IPS-NIHi11 (cell line): ENCODE measurements around the gene TMEM60.
"Not testable (repeated sequence)": the region's sequence is repeated elsewhere in the genome, so short reads cannot be mapped to it uniquely, and the experiment has no call there.

Experiments used
- DNase-seq: peaks from one replicate; pipeline ENCODE4 v3.0.0; 2012; ENCODE audit warnings: mixed read lengths, low spot score

The TMEM60 gene, protein sequence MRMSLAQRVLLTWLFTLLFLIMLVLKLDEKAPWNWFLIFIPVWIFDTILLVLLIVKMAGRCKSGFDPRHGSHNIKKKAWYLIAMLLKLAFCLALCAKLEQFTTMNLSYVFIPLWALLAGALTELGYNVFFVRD

DNA sequence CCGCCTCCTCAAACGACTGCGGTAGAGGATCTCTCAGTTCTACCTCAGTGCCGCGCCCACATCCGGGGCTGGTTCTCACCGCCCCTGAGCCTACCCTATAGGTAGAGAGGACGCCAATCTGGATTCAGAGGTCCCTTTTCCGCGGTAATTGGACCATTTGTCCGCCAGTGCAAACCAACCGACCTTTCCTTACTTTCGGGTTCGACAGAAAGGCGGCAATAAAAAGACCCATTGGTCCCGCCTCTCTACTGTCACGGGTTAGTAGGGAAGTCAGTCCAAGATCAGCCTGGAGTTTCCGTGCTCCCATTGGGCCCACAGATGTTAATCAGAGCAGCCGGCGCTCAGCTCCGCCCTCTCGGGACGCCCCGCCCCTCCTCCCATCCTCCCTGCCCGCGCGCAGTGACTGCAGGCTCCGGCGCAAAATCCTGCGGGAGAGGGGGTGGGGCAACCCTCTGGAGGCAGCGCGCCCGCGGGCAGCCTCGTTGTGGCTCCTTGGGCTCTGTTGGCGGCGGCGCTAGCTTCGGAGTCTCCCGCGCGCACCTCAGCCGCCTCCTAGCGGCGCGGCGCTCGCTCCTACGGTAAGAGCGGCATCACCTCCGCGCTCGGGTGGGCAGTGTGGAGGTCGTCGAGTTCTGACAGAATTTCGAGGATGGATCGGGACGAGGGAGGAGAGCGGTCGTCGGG, at the start of gene TMEM60, which contains the start of gene PHTF2:
Gene TMEM60, minus strand, starts transcription at position 41 of the 684 bp plus-strand sequence. CDS start 4,061 bp downstream, outside the sequence.
Gene PHTF2, plus strand, starts transcription at position 380 of the 684 bp plus-strand sequence.
- DNase-seq, result peak; percentile 96

DNA sequence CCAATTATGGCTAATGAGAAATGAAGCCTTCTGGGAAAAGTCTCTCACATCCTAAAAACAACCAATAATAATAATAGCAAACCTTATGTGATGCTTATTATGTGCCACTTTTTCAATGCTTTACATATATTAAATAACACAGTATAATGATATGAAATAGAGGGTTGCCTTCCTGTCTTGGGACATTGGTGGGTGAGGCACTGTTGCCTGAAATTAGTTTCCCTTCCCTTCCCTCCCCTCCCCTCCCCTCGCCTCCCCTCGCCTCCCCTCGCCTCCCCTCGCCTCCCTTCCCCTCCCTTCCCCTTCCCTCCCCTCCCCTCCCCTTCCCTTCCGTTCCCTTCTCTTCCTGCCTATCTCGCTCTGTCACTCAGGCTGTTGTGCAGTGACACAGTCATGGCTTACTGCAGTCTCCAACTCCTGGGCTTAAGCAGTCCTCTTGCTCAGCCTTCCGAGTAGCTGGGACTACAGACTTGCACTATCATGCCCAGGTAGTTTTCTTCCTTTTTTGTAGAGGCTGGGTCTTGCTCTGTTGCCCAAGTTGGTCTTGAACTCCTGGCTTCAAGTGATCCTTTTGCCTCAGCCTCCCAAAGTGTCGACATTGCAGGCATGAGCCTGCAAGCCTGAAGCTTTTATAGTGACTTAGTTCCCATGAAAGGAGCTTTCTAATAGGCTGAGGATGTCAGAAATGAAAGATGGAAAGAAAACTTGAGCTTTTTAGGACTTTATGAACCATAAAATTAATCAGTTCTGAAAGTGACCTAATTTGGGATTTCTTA, 48.3 kb upstream of the TMEM60 start:
- no peak for DNase-seq

DNA sequence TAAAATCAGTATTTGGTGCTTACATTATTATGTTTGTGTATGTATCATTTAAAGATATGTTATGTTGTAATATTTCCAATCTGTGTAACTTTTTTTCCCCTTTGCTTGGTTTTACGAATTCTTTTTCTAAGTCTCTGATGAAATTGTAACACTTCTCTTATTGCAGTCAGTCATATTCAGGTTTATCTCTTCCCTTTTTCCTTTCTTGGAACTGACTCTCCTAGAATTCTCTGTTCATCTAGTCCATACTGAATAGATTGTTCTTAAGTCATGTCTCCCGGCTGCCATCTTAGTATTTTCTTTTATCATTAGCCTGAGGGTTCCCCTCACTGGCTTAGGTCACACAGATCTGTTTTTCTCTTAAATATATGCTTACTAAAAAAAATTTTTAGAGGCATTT, 45.0 kb upstream of the TMEM60 start:
- no peak for DNase-seq

DNA sequence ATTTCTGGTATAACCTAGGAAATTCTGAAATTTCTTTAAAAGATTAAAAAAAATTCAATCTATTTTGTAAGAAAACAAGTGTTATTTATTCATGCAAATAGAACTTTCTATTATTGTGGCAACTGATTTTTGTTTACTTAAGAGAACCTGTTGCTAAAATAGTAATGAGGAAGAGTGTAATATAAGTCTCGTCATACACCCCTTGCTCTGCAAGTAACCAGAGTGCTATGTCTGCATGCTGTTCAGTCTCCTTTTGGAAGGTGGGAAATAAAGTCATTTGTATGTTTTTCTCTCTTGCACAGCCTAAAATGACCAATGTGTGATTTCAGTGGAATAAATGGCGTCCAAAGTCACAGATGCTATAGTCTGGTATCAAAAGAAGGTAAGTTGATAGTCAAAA, 41.7 kb upstream of the TMEM60 start:
- no peak for DNase-seq

DNA sequence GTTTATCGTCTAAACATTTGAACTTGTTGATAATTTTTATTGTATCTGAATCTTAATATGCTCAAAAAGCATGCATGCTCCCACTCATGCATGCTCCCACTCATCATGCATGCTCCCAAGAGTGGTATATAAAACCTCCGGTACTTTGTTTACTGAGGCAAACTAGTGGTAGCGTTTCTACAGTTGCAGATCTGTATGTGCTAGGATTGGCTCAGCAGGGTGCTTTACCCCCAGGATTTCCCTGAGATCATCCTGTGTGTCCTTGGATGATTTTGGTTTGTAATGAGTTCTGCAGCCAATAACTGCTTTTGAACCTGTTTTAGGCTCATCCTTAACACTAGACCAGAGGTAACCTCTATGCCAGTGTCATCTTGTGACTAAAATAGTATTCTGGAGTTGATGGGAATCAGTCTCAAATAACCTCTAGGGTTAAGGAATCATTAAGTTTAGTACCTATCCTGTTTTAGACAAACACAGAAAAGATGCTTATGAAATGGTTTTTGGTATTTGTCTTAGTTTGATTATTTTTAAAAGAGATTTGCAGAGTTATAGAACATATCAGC, 40.8 kb upstream of the TMEM60 start:
- DNase-seq, result no peak

DNA sequence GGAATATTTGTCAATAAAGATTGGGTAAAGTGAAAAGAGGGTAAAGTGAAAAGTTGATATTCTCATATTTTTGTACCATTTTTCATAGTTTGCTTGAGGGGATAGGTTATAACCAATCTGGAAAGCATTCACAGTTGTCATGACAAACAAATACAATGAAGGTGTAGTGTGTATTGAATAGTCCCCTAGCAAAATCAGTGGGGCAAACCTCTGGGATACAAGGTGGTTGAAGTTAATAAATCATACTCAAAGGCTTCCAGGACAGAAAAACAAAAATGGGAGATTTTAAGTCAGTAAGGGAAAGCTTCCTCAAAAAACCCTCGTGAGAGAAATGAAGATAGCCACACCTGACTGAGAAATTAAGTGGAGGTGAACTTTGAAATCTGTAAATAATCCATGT, 39.7 kb upstream of the TMEM60 start:
- no peak for DNase-seq

DNA sequence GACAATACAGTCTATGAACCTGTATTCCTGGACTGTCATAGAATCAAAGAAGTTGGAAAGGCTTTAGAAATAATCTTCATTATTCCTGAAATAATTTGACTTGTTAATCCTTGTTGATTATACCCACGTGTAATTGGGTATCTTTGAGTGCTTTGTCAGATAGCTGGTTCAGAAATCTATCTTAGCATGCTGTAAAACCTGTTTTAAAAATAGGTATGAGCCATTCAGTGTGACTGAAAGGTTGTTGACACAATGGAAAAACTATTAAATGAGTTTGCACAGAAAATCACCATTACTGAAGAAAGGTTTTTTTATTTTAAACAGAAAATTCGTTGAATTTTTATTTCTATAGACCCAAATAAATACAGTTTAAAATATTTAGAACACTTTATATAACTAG, 39.0 kb upstream of the TMEM60 start:
- no peak for DNase-seq

DNA sequence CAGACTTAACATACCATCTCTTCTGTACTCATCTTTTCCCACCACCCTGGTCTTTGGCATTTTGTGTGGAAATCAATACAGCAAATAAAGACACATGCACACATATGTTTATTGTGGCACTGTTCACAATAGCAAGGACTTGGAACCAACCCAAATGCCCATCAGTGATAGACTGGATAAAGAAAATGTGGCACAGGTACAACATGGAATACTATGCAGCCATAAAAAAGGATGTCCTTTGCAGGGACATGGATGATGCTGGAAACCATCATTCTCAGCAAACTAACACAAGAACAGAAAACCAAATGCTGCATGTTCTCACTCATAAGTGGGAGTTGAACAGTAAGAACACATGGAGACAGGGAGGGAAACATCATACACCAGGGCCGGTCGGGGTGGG, 38.2 kb upstream of the TMEM60 start:
- DNase-seq, result not testable (repeated sequence)

DNA sequence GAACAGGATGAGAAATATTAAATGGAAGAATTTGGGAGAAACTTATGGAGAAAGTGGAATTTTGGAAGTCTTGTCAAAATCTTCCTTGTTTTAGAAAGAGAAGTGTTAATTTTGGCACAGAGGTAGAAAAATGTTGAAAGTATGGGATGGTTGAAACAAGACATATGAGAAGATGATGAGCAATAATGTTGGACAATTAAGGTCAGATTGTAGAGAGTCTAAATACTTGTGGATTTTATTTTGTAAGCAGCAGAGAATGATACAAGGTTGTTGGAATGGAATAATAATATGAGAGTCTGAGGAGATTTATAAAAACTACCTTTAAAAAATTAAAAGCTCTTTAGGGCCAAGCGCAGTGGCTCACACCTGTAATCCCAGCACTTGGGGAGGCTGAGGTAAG, 34.9 kb upstream of the TMEM60 start:
- DNase-seq, result no peak

DNA sequence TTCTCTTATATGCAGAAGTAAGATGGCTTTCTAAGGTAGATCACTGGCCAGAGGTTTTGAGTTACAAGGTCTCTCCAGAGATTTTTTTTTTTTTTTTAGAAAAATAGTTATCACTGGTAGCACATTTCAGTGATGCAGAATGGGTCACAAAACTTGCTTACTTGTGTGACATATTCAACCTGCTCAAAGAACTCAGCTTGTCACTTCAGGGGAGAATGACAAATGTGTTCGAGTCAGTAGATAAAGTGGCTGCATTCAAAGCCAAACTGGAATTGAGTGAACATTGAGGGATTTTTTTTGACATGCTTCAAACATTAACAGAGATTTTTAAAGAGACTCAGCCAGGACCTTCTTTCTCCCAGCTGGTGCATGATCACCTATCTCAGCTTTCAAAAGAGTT, 33.7 kb upstream of the TMEM60 start:
- no peak for DNase-seq

DNA sequence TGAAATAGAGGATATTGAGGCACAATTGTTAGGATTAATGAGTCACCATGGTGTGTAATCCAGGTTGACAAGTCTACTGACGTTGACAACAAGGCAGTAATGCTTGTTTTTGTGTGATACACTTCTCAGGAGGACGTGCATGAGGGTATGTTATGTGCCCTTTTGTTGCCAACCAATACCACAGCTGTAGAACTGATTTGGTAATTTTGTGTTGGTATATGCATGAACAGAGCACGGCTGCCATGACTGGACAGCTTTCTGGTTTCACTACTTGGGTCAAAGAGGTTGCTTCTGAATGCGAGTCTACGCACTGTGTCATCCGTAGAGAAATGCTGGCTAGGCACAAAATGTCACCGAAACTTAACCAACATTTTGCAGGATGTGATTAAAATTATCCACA, 33.2 kb upstream of the TMEM60 start:
- no peak for DNase-seq

DNA sequence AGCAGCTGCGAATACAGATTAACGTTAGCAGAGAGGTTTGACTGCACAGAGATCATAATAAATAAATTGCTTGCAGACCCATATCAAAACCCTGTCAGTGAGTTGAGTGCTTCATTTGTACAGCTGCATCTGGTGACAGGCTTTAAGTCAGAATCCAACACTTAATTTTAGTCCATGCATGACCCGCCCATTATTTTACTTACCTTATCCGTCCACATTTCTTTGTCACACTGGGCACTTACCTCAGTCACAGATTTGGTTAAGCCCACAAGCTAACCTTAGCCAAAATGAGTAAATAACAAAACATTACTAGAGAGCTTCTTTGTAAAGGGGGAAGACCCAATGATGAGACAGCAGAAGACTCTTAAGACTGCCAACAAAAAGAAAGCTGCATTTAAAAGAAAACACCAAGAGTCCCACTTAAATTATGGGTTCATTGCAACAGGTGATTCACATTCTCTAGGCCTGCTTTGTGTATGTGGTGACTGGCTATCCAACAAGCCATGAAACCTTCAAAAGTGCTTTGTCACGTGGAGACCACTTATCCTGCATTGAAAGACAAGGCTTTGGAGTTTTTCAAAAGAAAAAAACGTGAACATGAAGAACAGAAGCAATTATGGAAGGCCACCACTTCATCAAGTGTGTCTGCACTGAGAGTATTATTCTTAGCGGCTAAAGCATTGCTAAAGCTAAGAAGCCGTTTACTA, 32.6 kb upstream of the TMEM60 start:
- no peak for DNase-seq

DNA sequence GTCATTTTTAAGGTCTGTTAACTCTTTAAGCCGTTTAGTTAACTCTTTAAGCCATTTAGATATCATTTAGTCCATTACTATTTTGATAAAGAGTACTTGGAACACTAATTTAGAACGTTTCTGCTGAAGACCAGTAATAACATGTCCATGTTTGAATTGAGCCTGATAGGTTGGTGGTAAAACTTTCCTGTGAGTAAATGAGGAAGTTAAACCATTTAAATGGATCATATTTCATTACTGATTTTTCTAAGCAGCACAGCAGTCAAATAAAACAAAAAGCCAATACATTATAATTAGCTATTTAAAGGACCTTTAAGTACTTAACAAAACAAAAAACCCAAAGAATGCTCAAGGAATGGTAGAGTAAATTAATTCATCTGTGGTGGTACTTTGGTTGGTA, 29.8 kb upstream of the TMEM60 start:
- DNase-seq, result no peak

DNA sequence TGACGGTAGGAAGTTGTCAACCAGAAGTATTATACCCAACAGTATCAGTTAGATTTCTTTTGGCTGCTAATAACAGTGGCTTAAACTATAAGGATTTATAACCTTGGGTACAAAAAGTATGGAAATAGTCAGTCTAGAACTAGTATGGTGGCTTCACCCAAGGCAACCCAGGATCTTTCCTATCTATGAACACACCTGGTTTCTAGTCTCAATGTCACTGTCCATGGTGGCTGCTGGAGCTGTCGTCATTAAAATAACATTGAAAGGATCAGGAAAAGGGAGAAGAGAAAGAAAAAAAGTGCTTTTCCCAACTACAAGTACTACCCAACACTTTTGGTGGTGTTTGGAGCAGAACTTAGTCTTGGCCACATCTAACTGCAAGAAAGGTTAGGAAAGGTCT, 28.1 kb upstream of the TMEM60 start:
- no peak for DNase-seq

DNA sequence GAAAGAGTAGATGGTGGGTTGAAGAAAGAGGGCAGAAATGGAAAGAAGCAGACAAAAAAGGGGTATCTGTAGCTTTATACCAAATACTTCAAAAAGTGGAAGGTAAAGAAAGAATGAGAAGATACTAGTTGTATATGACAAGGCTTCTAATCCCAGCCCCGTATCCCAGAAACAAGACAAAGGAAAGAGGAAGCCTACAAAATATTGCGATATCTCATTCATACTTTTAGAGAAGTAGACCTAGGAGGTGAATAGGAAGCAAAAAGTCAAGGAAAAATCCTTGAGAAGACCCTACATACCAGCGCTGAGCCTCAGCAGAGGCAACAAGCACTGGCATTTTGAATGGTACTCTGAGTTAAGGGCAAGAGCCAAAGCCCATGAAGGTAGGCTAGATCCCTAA, 26.9 kb upstream of the TMEM60 start:
- no peak for DNase-seq

DNA sequence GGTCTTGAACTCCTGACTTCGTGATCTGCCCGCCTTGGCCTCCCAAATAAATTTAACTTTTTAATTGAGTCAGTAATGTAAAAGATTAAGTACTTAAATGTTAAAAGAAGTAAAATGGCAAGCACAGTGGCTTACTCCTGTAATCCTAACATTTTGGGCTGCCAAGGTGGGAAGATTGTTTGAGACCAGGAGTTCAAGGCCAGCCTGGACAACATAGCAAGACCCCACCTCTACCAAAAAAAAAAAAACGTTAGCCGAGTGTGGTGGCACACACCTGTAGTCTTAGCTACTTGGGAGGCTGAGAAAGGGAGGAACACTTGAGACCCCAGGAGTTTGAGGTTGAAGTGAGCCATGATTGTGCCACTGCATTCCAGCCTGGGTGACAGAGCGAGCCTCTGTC, 26.4 kb upstream of the TMEM60 start:
- no peak for DNase-seq

DNA sequence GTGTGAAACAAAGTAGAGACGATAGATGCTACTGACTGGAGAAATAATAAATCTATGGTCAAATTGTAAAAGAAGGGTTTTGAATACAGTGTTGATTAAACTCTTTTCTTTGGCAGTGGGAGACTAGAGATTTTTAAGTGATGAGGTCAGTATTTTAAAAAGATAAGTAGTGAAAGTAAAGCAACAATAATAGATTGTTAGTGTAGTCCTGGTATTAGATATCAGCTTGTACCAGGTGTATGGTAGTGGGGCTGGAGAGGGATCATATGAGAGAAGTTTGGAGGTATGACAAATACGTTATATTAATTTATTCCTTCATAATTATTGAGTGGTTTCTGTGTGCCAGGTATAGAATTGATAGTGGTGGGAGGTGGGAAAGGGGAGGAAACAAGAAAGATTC, 25.6 kb upstream of the TMEM60 start:
- no peak for DNase-seq

DNA sequence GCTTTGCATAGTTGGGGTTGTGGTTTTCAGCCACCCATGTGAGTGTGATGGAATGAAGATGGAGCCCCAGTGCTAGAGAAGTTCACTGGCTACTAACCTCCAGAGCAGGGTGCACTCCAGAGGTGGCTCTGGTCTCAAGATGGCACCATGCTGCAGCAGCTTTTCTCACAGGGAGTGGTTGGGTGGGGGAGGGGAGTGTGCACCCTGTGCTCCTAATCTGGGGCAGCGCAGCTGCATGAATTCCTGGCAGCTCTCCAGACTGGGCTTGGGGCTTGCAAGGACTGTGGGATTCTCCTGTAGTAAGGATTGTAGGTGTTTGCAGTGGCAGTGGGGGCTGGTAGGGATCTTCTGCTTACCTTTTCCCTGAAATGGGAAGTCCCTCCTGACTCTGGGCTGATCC, 24.0 kb upstream of the TMEM60 start:
- no peak for DNase-seq

DNA sequence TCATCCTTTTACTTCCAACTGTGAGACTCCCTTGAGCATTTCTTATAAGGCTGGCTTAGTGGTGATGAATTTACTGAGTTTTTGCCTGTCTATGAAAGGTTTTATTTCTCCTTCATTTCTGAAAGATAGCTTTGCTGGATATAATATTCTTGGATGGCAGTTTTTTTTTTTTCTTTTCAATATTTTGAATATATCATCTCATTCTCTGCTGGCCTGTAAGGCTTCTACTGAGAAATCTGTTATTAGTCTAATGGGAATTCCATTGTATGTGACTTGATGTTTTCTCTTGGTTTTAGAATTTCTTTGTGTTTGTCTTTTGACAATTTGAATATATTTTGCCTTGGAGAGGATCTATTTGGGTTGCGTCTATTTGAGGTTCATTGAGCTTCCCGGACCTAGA, 22.7 kb upstream of the TMEM60 start:
- no peak for DNase-seq

DNA sequence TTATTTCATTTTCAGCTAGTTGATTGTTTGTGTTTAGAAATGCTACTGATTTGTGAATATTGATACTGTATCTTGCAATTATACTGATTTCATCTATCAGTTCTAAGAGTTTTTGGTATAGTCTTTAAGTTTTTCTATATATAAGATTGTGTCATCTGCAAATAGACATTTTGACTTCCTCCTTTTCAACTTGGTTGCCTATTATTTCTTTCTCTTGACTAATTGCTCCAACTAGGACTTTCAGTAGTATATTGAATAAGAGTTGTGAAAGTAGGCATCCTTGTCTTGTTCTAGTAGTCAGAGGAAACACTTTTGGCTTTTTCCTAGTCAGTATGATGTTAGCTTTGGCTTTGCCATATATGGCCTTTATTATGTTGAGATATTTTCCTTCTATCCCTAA, 20.8 kb upstream of the TMEM60 start:
- DNase-seq, result no peak

DNA sequence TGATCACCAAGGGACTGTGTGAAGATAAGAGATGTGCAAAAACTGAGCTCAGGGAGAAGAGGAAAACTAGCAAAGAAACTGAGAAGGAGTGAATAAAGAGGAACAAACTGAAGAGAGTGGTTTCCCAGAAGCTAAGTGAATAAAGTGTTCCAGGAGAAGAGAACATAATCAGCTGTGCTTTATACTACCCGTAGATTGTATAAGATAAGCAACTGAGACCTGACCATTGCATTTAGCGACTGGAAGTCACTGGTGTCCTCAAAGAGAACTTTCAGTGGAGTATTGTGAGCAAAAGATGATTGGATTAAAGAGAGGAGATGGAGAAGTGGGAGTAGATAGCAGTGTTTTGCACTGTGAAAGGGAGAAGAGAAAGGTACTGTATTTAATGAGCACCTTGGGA, 14.9 kb upstream of the TMEM60 start:
- DNase-seq, result no peak

DNA sequence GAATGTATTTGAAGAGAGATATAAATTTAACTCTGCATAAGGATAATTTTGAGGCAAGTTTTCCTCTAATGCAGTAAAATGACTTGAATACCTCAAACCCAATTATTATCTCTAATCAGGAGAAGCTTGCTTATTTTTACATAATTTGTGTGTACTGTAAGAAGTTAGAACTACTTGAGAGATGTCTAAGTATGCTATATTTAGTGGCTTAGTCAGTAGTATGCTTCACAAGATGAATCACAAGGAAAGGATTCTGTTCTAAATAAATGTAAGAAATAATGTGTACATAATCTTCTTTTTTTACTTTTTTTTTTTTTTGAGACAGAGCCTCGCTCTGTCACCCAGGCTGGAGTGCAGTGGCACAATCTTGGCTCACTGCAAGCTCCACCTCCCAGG, 14.1 kb upstream of the TMEM60 start:
- DNase-seq, result no peak
